Naive B cell (primary cell): ENCODE data around the gene TAS2R39. TPM values are rescaled to one million over a fixed set of nuclear protein-coding genes. Genes with fewer than 3 reads are reported as not detected.
A peak's percentile ranks its signal among the peaks of the same experiment; 100 is the strongest.

Source experiments
- ATAC-seq, 2 donors: fragments of 150-1000 bp; cut with Tn5 transposase; 2 replicates each; pipeline ENCODE4 v1.10.0; 2021; ENCODE audit warnings: low read depth in 2 of 2, mild to moderate bottlenecking in 2 of 2, moderate library complexity in 2 of 2
- DNase-seq: peaks from one replicate; pipeline ENCODE4 v3.0.0; 2022
- H3K27ac Mint-ChIP-seq, 6 donors: one replicate each; pipeline ENCODE4 v1.8.0; 2020 to 2022; ENCODE audit warnings: mild to moderate bottlenecking in 6 of 6, mixed read lengths in 6 of 6, moderate library complexity in 5 of 6, inconsistent platforms in 2 of 6
- H3K27me3 Mint-ChIP-seq, 3 donors: one replicate each; pipeline ENCODE4 v1.8.0; 2021 to 2022; ENCODE audit warnings: mixed read lengths in 3 of 3, mild to moderate bottlenecking in 1 of 3
- H3K36me3 Mint-ChIP-seq, 2 donors: one replicate each; pipeline ENCODE4 v1.8.0; 2020 to 2022; ENCODE audit warnings: mixed read lengths in 2 of 2, inconsistent platforms in 1 of 2, mild to moderate bottlenecking in 1 of 2
- H3K4me1 Mint-ChIP-seq, 3 donors: one replicate each; pipeline ENCODE4 v1.8.0; 2020 to 2022; ENCODE audit warnings: mixed read lengths in 3 of 3, inconsistent platforms in 1 of 3, mild to moderate bottlenecking in 1 of 3, moderate library complexity in 1 of 3
- H3K4me3 Mint-ChIP-seq, 8 donors: one replicate each; pipeline ENCODE4 v1.8.0; 2020 to 2022; ENCODE audit warnings: mild to moderate bottlenecking in 8 of 8, mixed read lengths in 8 of 8, moderate library complexity in 8 of 8, inconsistent platforms in 2 of 8
- H3K9me3 Mint-ChIP-seq, 7 donors: one replicate each; pipeline ENCODE4 v1.8.0; 2020 to 2022; ENCODE audit warnings: mixed read lengths in 7 of 7, mild to moderate bottlenecking in 5 of 7, inconsistent platforms in 2 of 7, moderate library complexity in 1 of 7
- polyA plus RNA-seq, 6 donors: library from polyadenylated mRNA; unstranded; fragments of 300-500 nt; fragmentation: Illumina TruSeq; gene quantifications; one replicate each; pipeline ENCODE4 v1.2.3, GENCODE V29; 2021; ENCODE audit warnings: low read depth in 6 of 6

Gene TAS2R39
- polyA plus RNA-seq, 6 donors from 2014 or later = not detected

- ATAC-seq (no peak), DNase-seq (no peak)
- no peaks in the 10 kb centered on the region for H3K36me3 Mint-ChIP-seq
- no peaks in the 10 kb centered on the region for H3K9me3 Mint-ChIP-seq
- H3K4me1 Mint-ChIP-seq = peaks cover 0 to 4% (median 0%) of the 10 kb centered on the region in 3 donors
- no peak within 1 kb of the TSS for H3K27ac Mint-ChIP-seq
- no peak within 1 kb of the TSS for H3K4me3 Mint-ChIP-seq
- H3K27me3 Mint-ChIP-seq = peaks cover 15 to 33% (median 27%) of the 10 kb centered on the region in 3 donors
Measured at GRCh38 chr7:143221737-143222136, 38.5 kb downstream of the TAS2R39 start, which contains the start of gene TAS2R40. Gene TAS2R40 (plus strand): TSS chr7:143222037. CDS start chr7:143222079, 42 bp downstream.

GRCh38 chr7:143222782-143223181 is 39.6 kb downstream of the TAS2R39 start:
- Mint-ChIP-seq H3K36me3 (no peaks in the 10 kb centered on the region), H3K9me3 (no peaks in the 10 kb centered on the region), H3K27me3 (peaks cover 15 to 31% (median 27%) of the 10 kb centered on the region in 3 donors), H3K4me1 (peaks cover 0 to 4% (median 0%) of the 10 kb centered on the region in 3 donors), H3K27ac (no peak overlapping the region), H3K4me3 (no peak overlapping the region)
- DNase-seq (no peak), ATAC-seq (peak in 1 of 2 donors; percentile 43)

DNA sequence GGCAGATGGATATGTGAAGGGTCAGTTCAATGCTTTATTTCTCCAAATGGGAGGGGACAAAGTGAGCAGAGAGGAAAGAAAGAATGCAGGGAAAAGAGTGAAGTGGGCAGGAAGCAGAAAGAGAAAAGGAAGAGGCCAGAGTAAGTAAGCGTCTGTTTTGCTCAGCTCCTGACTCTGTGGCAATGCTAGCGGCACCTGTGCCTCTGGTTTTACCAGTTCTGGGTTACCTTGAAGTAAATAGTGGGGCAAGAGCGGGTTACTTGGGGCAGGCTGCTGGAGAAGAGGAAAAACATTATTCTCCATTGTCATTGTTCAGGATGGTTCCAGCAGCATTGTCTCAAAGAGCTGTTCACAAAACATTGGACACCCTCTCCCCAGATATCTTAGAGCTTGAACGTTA is 40.6 kb downstream of the TAS2R39 start:
- H3K36me3 Mint-ChIP-seq = no peaks in the 10 kb centered on the region
- no peak overlapping the region for H3K27ac Mint-ChIP-seq
- H3K4me3 Mint-ChIP-seq = no peak overlapping the region
- DNase-seq (no peak), ATAC-seq (no peak)
- H3K27me3 Mint-ChIP-seq = peaks cover 15 to 28% (median 27%) of the 10 kb centered on the region in 3 donors
- H3K9me3 Mint-ChIP-seq = no peaks in the 10 kb centered on the region
- H3K4me1 Mint-ChIP-seq = peaks cover 0 to 4% (median 0%) of the 10 kb centered on the region in 3 donors

DNA sequence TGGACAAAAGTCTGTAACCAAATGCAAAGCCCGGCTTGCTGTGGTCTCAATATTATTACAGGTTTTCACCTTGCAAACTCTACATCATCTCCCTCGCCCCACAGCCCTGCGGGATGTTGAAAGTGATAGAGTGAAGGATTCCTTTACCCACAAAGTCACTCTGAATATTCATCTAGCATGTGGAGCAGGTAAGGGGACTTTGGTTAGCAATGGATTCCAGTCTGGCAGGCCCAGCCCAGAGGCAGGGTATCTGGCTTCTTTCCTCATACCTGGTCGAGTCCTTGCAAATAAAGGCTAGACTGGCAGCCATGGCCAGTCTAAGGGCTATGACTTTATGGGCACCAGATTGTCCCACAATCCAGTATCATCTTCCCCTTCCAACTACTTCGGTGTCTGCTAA is 41.8 kb downstream of the TAS2R39 start:
- no peaks in the 10 kb centered on the region for H3K36me3 Mint-ChIP-seq
- no peak for DNase-seq
- H3K9me3 Mint-ChIP-seq = no peaks in the 10 kb centered on the region
- peaks cover 12 to 28% (median 27%) of the 10 kb centered on the region in 3 donors for H3K27me3 Mint-ChIP-seq
- no peak overlapping the region for H3K4me3 Mint-ChIP-seq
- H3K27ac Mint-ChIP-seq = no peak overlapping the region
- no peak for ATAC-seq
- H3K4me1 Mint-ChIP-seq = peaks cover 0 to 4% (median 0%) of the 10 kb centered on the region in 3 donors

GRCh38 chr7:143227806-143228205 is 44.6 kb downstream of the TAS2R39 start:
- Mint-ChIP-seq H3K27me3 (peaks cover 6 to 12% (median 11%) of the 10 kb centered on the region in 3 donors), H3K4me3 (no peak overlapping the region), H3K27ac (no peak overlapping the region), H3K4me1 (peaks cover 0 to under 1% (median 0%) of the 10 kb centered on the region in 3 donors), H3K9me3 (no peaks in the 10 kb centered on the region), H3K36me3 (no peaks in the 10 kb centered on the region)
- no peak for ATAC-seq
- no peak for DNase-seq

DNA sequence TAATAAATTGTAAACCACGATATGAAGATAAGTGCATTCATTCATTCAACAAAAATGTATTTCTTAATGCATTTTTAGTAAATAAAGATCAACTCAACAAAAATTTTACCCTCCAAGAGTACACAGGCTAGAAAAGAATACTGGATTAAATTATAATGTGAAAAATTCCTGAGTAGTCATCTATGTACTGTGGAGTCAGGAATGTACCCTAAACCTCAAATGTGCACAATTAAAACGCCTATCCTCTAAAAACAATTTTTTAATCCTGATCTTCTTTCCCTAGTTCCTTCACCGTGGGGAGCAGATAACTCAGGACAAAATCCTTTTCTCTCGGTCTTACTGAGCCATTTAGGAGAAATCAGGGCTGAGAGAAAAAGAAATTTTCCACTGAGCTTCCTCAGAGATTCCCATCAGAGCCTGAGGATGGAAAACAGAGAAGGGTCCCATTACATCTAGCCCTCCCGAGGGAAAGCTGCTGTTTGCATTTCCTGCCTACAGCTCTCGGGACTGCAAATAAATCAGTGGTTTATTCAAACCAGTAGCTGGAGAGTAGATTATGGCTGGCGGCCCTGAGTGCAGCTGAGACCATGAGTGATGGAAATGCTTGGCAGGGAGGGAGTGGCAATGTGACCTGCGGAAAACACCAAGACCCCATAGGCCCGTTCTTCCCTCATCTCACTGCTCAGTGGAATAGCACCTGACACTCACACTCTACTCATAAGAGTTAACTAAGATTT is 46.0 kb downstream of the TAS2R39 start:
- no peaks in the 10 kb centered on the region for H3K4me1 Mint-ChIP-seq
- peaks cover 0 to 4% (median 0%) of the 10 kb centered on the region in 7 donors for H3K9me3 Mint-ChIP-seq
- no peak overlapping the region for H3K27ac Mint-ChIP-seq

DNA sequence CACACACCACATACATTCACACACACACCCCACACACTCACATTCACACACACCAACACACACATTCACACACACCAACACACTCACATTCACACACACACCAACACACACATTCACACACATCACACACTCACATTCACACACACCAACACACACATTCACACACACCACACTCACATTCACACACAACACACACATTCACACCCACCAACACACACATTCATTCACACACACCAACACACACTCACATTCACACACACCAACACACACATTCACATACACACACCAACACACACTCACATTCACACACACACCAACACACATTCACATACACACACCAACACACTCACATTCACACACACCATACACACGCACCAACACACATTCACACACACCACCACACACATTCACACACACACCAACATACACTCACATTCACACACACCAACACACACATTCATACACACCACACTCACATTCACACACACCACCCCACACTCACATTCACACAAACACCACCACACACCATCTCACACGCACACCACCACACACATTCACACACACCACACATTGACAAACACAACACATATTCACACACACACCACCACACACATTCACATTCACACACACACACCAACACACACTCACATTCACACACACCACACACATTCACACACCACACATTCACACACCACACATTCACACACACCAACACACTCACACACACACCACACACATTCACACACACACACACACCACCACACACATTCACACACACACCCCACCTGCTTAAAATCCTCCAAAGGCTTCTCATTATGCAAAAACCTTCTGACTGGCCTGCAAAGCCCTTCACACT is 47.6 kb downstream of the TAS2R39 start:
- Mint-ChIP-seq H3K27me3 (peaks cover 0 to 8% (median 7%) of the 10 kb centered on the region in 3 donors), H3K27ac (no peak overlapping the region), H3K4me3 (no peak overlapping the region), H3K36me3 (peaks cover 0 to 7% of the 10 kb centered on the region in 2 donors), H3K4me1 (no peaks in the 10 kb centered on the region), H3K9me3 (peaks cover 0 to 8% (median 5%) of the 10 kb centered on the region in 7 donors)
- DNase-seq = no peak
- ATAC-seq = no peak

More for the DNA sequence above, 46.0 kb downstream of the TAS2R39 start:
- no peaks in the 10 kb centered on the region for H3K27me3 Mint-ChIP-seq
- H3K4me3 Mint-ChIP-seq = no peak overlapping the region
- no peak for ATAC-seq
- no peak for DNase-seq
- H3K36me3 Mint-ChIP-seq = no peaks in the 10 kb centered on the region

Other genes starting within 250 kb of the TAS2R39 start
- gene TRPV5, start 249.7 kb upstream of the TAS2R39 start, polyA plus RNA-seq = not detected
- not detected for gene LLCFC1, start 243.9 kb upstream of the TAS2R39 start, polyA plus RNA-seq
- gene KEL, start 221.1 kb upstream of the TAS2R39 start, polyA plus RNA-seq = under 1 TPM in 1 of 6 donors, not detected in 5; 0.44 TPM
- gene OR9A2, start 156.3 kb upstream of the TAS2R39 start, polyA plus RNA-seq = not detected
- gene OR6V1, start 131.1 kb upstream of the TAS2R39 start, polyA plus RNA-seq = not detected
- not detected for gene PIP, start 51.3 kb upstream of the TAS2R39 start, polyA plus RNA-seq
- not detected for gene TAS2R40, start 38.6 kb downstream of the TAS2R39 start, polyA plus RNA-seq
- gene GSTK1, start 80.0 kb downstream of the TAS2R39 start, polyA plus RNA-seq = 100 to 1,000 TPM; 180 to 225 (median 204) TPM
- gene TMEM139, start 101.5 kb downstream of the TAS2R39 start, polyA plus RNA-seq = under 1 TPM in 2 of 6 donors, not detected in 4; 0.32 TPM
- gene CASP2, start 104.9 kb downstream of the TAS2R39 start, polyA plus RNA-seq = 10 to 100 TPM in 5 of 6 donors, 1 to 10 TPM in 1; 4.2 to 42.7 (median 23.9) TPM
- gene CLCN1, start 132.7 kb downstream of the TAS2R39 start, polyA plus RNA-seq = not detected
- gene FAM131B, start 179.3 kb downstream of the TAS2R39 start, polyA plus RNA-seq = not detected
- 10 to 100 TPM in 4 of 6 donors, 1 to 10 TPM in 2; 4.7 to 21.4 (median 12.2) TPM for gene ZYX, start 197.9 kb downstream of the TAS2R39 start, polyA plus RNA-seq
- gene EPHA1, start 225.4 kb downstream of the TAS2R39 start, polyA plus RNA-seq = under 1 TPM in 1 of 6 donors, not detected in 5; 0.06 TPM